A673 (cell line): ENCODE measurements around the gene CHORDC1. TPM values are rescaled to one million over a fixed set of nuclear protein-coding genes. Genes with fewer than 3 reads are reported as not detected.

Source experiments
- BruUV-seq: library from RNA; stranded (reverse); fragments of 400-500 nt; replicated peaks from 2 replicates; lab custom pipeline; 2021; lab: Mats Ljungman, UMichigan
- CTCF ChIA-PET: fragments of 300-600 bp; sonication (Branson Sonifier 250); formaldehyde crosslinking; loops from one replicate; lab custom pipeline; 2022; ENCODE audit warnings: antibody characterized with exemption; lab: Charles Lee
- POLR2A ChIA-PET: fragments of 300-600 bp; sonication (Branson Sonifier 250); formaldehyde crosslinking; loops from one replicate; lab custom pipeline; 2022; ENCODE audit warnings: antibody characterized with exemption; ENCODE audit not compliant: low non-redundant PET; lab: Charles Lee
- DNase-seq: peaks from one replicate; pipeline ENCODE4 v3.0.0-alpha.2; 2015; ENCODE audit warnings: low spot score
- H3K27ac ChIP-seq: fragments of 200-600 bp; sonication (generic); 2 replicates; pipeline ENCODE4 v1.5.1; 2016; ENCODE audit warnings: mixed run types, low read depth, mild to moderate bottlenecking, mixed read lengths, antibody characterized with exemption, low read length; ENCODE audit not compliant: poor library complexity, severe bottlenecking
- H3K27me3 ChIP-seq: fragments of 200-600 bp; sonication (generic); replicated peaks from 2 replicates; pipeline ENCODE4 v1.6.1; 2017; ENCODE audit warnings: mixed run types, low read depth, mild to moderate bottlenecking, mixed read lengths, antibody characterized with exemption, low read length; ENCODE audit not compliant: insufficient read depth, poor library complexity
- H3K36me3 ChIP-seq: fragments of 200-600 bp; sonication (generic); 2 replicates; pipeline ENCODE4 v1.6.1; 2016; ENCODE audit warnings: mixed run types, mild to moderate bottlenecking, mixed read lengths, antibody characterized with exemption, low read length; ENCODE audit not compliant: insufficient read depth, poor library complexity, severe bottlenecking
- H3K4me1 ChIP-seq: fragments of 200-600 bp; sonication (generic); 2 replicates; pipeline ENCODE4 v1.6.1; 2017; ENCODE audit warnings: mixed run types, mild to moderate bottlenecking, mixed read lengths, antibody characterized with exemption, low read length; ENCODE audit not compliant: insufficient read depth, poor library complexity, severe bottlenecking
- H3K4me3 ChIP-seq: fragments of 200-600 bp; sonication (generic); 2 replicates; pipeline ENCODE4 v1.5.1; 2016; ENCODE audit warnings: low read depth, mixed run types, mild to moderate bottlenecking, mixed read lengths, low read length; ENCODE audit not compliant: poor library complexity, severe bottlenecking
- H3K9me3 ChIP-seq: fragments of 200-600 bp; sonication (generic); 2 replicates; pipeline ENCODE4 v1.6.1; 2016; ENCODE audit warnings: mixed run types, low read depth, mild to moderate bottlenecking, mixed read lengths, antibody characterized with exemption, low read length; ENCODE audit not compliant: poor library complexity, severe bottlenecking
- CTCF ChIP-seq: fragments of 300-800, 200-600 bp; sonication (generic); conservative IDR thresholded peaks from 2 replicates; pipeline ENCODE4 v1.5.1; 2017; ENCODE audit warnings: low read depth, mild to moderate bottlenecking, antibody characterized with exemption, low read length, moderate library complexity, mixed read lengths
- EZH2 ChIP-seq: fragments of 200-600 bp; sonication (generic); IDR thresholded peaks from 2 replicates; pipeline ENCODE4 v1.6.1; 2017; ENCODE audit warnings: borderline replicate concordance, low read depth, mild to moderate bottlenecking, mixed read lengths, antibody characterized with exemption, low read length; ENCODE audit not compliant: poor library complexity, severe bottlenecking
- intact Hi-C: fragments of 100-400 bp; cut with micrococcal nuclease; formaldehyde crosslinking; loops from one replicate; pipeline ENCODE4 v1.10.0; 2022; ENCODE audit not compliant: unreplicated experiment
- total RNA-seq: library from RNA; stranded (reverse); gene quantifications from 2 replicates; pipeline ENCODE4 v1.2.3, GENCODE V29; 2021

Gene CHORDC1
- total RNA-seq, 1 experiment from 2014 or later: 244 TPM

GRCh38 chr11:90235526-90235925 lies 12.7 kb upstream of the CHORDC1 start:
- H3K27me3 ChIP-seq: no peaks in the 10 kb centered on the region
- TF ChIP-seq CTCF (no peak), EZH2 (no peak)
- no peaks in the 10 kb centered on the region for H3K36me3 ChIP-seq
- CTCF ChIA-PET: no interaction called here
- H3K27ac ChIP-seq: no peak overlapping the region
- no peak for DNase-seq
- BruUV-seq: no TSS peak
- H3K4me3 ChIP-seq: no peak overlapping the region
- POLR2A ChIA-PET: no interaction called here
- intact Hi-C loops: no loop called here
- no peaks in the 10 kb centered on the region for H3K9me3 ChIP-seq
- no peaks in the 10 kb centered on the region for H3K4me1 ChIP-seq

- no peak for DNase-seq
- Histone ChIP-seq H3K27ac (no peak overlapping the region), H3K9me3 (peaks cover 2% of the 10 kb centered on the region), H3K4me3 (no peak overlapping the region), H3K4me1 (no peaks in the 10 kb centered on the region), H3K27me3 (no peaks in the 10 kb centered on the region), H3K36me3 (no peaks in the 10 kb centered on the region)
- intact Hi-C loops: no loop called here
- no TSS peak for BruUV-seq
- POLR2A ChIA-PET: no interaction called here
- CTCF ChIA-PET: no interaction called here
- TF ChIP-seq CTCF: no peak
- TF ChIP-seq EZH2: no peak
These were observed 12.1 kb upstream of the CHORDC1 start for GRCh38 chr11:90234977-90235376.

GRCh38 chr11:90229791-90230190 lies 6.9 kb upstream of the CHORDC1 start:
- no peak overlapping the region for H3K27ac ChIP-seq
- H3K27me3 ChIP-seq: no peaks in the 10 kb centered on the region
- no peak for DNase-seq
- TF ChIP-seq EZH2: no peak
- no peak for TF ChIP-seq CTCF
- ChIA-PET CTCF (no interaction called here), POLR2A (no interaction called here)
- no peaks in the 10 kb centered on the region for H3K4me1 ChIP-seq
- no TSS peak for BruUV-seq
- intact Hi-C loops: no loop called here
- H3K4me3 ChIP-seq: no peak overlapping the region
- peaks cover 6% of the 10 kb centered on the region for H3K9me3 ChIP-seq
- H3K36me3 ChIP-seq: no peaks in the 10 kb centered on the region
